ENCODE data around the gene SLC12A8.
A peak's percentile ranks its signal among the peaks of the same experiment; 100 is the strongest.

SLC12A8 gene

DNA sequence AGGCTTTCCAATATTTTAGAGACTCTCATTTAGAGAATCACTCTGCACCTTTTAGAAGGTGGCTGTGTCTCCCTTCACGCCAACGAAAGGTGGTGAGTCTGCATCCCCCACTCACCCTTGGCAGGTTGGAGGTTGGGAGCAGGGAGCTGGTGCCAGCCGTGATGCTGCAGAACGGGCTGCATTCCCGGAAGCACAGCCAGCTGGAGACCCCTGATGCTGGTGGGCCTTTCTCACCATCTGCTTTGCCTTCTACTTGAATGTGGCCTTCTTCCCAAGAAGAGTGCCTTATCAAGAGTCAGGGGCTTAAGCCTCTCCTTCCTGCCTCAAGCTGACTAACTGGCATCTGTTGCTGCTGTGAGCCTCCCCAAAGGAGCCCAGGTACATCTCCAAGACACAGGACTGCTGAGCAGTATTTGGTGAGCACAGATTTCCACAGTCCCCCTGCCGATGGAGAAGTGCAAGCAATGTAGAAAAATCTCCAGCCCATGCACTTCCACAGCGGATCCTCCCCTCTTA is 139.1 kb downstream of the SLC12A8 start:
- ATAC-seq (no peak), DNase-seq (no peak)

DNA sequence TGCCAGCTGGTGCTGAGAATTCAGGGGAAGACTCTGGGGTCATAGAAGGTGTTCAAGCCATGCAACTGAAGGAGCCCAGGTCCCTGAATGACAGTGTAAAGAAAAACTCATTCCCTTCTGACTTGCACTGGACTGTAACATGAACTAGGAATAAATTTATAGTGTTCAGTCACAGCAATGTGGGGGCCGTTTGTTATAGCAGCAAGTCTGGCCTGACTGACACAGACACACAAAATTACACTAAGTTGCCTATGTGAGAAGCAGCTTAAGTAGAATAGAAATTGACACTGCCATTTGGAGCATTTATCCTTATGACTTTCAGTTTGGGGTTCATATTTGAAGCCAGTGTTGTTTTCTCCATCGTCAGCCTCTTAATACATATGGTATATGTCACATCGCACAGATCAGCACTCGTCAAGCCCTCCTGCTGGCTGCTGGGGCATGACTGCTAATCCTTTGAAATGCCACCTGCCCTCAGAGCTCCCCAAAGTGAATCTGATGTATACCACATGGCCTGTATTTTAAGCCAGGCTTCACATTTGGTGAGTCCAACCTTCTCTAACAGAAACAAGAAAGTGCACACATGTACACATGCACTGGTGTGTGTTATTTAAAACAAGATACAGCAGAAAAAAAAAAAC is 139.7 kb downstream of the SLC12A8 start:
- ATAC-seq = no peak
- DNase-seq = no peak

DNA sequence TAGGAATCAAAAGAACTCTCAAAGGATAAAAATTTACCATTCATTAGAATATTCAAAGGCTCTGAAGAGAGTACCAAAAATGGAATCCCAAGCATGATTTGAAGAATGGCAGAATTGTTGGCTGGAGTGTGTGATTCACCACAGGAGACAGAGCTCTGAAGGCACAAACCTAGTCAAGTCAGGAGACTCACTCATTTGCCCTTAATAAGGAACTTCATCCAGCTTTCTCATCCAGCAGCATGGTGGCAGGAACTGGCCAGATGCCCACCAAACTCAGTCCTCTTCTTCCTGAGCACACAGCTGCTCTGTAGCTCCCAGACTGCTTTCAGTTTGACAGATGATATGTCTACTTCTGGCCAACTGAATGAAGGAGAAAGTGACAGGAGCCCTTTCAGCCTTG is 140.2 kb downstream of the SLC12A8 start:
- DNase-seq (no peak), ATAC-seq (no peak)

DNA sequence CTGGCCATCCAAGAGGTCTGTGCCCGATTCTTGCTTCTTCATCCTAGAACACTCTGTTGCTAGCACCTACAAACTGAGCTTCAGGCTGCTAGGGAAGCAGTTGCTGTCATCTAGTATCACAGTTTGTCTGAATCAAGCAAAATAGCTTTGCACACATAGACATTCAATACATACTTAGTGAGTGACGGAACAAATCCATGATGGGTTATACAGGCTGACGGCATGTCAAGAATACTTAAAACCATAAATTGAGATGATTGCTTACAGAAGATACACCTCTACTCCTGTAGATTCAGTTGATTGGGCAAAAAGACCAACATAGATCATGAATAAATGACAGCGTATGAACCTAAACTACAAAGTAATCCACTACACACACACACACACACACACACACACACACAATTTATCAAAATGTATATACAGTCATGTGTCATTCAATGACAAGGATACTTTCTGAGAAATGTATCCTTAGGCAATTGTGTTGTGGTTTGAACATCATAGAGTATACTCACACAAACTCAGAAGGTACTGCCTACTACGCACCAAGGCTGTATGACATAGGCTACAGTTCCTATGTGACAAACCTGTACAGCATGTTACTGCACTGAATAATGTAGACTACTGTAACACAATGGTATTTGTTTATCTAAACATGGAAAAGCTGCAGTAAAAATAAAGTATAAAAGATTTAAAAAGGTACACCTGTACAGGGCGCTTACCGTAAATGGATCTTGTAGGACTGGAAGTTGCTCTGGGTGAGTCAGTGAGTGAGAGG is 142.4 kb downstream of the SLC12A8 start:
- no peak for DNase-seq
- ATAC-seq = no peak

DNA sequence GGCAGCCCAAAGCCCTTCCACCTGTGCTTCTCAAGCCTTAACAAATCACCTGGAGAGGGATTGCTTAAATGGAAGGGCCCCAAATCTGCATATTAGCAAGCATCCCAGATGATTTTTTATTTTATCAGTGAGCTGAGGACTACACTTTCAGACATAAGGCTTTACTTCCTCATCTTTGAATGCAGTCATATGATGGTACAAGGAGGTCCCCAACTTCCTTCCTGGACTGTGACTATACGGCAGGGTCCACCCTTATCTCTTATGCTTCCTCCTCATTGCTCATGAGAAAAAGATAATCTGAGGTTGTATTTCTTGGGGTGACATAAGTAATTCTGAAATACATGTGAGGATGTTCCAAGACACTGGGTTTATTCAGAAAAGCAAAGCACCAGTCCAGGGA is 143.1 kb downstream of the SLC12A8 start:
- DNase-seq (no peak), ATAC-seq (no peak)

DNA sequence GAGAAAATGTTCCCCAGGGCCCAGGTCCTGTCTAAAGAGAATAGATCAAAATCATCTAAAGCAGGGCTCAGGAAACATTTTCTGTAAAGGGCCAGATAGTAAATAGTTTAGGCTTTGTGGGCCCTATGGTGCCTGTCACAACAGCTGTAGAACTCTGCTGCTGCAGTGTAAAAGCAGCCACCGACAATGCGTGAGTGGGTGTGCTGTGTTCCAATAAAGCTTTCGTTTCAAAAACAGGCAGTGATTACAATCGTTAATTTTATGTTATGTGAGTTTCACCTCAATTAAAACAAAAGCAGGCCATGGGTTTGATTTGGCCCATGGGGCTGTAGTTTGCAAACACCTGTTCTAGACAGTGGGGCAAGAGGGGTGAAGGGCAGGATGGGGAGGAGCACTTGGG is 144.3 kb downstream of the SLC12A8 start:
- no peak for ATAC-seq
- no peak for DNase-seq

DNA sequence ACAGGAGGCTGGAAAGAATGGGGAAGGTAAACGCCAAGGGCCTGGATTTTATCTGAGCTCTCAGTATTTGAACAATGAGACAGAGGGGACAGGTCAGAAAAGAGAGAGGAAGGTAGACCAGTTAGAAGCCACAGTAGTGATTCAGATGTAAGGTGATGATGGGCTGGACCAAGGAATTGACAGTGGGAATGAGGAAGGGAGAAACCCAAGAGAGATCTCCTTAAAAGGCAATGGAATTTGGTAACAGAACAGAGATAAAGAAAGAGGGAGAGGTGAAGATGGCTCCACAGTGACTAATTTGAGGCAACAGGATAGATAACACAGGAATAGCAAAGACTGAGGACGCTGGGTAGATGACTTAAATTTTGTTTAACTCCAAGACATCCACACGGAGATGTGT is 145.3 kb downstream of the SLC12A8 start:
- DNase-seq (no peak), ATAC-seq (no peak)

DNA sequence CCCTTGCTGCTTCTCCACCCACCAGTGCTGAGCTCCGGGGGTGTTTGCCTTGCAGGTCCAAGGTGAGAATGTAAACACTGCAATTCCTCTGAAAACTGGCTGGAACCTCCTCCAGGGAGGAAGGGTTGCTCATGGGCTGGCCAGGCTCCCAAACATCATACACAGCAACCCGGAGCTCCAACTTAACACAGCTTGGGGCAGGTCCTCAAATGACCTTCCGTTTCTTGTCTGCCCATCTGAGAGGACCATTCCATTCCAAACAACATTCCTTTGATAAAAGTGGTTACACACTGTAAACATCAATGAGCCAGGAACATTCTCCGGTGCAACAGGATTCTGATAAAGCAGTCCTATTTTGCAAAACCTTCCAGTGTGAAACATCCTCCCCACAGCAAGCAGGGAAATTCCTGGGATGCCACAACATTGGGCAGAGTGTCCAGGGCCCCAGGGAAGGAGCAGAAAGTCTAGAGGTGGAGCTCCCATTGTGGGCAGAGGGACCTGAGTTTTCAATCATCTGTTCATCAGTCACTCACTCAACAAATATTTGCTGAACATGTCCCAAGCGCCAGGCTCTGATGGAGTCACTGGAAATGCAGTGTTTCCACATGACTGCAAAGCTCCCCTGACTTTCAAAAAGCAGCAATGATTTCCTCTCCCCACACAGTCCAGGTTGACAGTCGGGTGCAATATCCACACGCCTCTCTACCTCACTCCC is 149.5 kb downstream of the SLC12A8 start:
- no peak for DNase-seq
- no peak for ATAC-seq

DNA sequence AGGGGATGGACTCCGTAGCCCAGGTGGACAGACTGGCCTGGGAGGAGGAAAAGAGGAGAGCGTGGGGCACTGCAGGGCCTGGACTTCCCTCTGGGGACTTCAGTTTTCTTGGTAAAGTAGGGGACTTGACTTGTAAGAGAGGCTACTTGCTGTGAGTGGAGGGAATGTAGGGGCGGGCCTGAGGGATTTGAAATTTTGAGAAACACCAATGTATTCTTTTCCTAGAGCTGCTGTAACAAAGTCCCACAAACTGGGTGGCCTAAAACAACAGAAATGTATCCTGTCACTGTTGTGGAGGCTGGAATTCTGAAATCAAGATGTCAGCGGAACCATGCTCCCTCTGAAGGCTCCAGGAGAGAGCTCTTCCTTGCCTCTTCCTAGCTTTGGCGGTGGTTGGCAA is 150.9 kb downstream of the SLC12A8 start:
- ATAC-seq (no peak), DNase-seq (no peak)

DNA sequence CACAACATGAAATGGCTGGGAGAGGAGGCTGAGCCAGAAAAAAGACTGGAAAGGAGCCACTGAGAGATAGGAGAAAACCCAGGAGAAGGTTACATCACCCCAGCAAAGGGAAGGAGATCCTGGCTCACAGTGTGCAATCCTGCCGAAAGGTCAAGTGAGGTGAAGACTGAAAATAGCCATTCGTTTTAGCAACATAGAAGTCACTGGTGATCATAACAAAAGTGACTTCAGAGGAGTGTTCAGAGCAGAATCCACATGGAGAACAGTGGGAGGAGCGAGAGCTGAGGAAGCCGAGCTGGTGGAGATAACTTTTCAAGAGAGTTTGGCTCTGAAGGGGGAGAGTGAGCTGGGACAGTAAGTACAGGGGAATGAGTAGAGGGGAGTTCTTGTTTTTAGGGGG is 151.4 kb downstream of the SLC12A8 start:
- ATAC-seq = no peak
- no peak for DNase-seq

DNA sequence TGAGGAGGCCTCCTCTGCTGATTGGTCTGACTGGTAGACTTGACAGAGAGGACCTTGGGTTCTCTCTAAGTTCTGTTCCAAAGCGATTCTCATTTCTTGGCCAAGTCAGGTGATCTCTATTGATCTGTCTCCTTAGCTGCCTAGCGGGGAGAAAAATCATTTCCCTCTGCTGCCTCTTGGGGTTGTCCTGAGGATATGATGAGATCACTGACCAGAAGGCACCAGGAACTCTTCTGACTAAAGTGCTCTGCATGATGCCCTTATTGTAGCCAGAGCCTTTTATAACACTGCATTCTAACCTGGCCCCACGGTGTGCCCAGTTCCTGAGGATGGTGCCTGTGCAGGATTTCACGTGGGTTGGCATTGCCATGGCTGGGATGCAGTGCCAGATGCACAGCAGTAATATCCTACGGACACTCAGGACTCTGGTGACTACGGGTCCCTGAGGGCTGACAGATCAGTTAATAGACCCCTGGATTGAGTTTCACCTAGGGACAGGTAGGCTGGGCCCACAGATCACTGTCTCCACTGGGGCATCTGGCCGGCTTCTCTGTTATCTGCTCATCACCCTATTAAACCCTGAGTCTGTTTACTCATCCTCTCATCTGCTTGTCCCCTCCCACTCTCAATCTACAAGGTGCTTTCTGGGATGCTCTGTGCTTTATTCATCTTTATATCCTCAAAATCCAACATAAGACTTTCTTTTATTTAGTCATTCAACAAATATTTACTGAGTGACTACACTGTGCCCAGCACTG is 152.9 kb downstream of the SLC12A8 start:
- ATAC-seq = no peak
- DNase-seq = no peak

DNA sequence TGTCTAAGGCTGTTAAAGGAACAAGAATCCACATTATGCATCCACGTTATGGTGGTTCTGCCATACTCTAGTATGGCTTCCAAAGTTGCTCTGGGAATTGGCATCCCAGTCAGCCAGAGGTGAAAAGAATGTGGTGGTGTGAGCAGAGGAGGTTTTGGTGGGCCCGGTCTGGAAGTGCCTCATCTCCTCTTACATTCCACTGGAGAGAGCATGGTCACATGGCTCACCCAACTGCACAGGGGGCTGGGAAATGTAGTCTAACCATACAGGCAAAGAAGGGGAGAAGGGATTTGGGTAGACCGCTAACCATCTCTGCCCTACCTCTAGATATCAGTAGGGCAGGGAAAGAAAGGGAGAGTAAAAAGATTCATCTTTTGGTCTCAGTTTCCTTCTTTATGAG is 153.6 kb downstream of the SLC12A8 start:
- DNase-seq (no peak), ATAC-seq (no peak)

DNA sequence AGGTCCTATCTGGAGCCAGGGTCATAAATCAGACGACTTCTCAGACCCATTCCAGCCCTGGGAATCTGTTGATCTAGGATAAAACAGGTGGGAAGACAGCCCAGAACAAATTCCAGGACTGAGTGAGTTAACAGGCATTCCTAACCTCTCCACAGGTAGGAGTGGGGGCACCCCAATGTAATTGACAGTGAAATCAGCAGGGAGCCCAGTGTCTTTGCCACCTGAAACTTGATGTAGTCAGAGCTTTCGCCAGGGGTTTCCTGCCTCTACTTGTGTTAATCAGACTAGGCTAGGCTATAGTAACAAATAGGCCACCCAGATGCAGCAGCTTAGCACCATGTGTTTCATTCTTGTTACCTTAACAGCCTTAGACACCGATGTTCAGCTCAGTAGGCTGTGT is 154.0 kb downstream of the SLC12A8 start:
- DNase-seq (no peak), ATAC-seq (no peak)

DNA sequence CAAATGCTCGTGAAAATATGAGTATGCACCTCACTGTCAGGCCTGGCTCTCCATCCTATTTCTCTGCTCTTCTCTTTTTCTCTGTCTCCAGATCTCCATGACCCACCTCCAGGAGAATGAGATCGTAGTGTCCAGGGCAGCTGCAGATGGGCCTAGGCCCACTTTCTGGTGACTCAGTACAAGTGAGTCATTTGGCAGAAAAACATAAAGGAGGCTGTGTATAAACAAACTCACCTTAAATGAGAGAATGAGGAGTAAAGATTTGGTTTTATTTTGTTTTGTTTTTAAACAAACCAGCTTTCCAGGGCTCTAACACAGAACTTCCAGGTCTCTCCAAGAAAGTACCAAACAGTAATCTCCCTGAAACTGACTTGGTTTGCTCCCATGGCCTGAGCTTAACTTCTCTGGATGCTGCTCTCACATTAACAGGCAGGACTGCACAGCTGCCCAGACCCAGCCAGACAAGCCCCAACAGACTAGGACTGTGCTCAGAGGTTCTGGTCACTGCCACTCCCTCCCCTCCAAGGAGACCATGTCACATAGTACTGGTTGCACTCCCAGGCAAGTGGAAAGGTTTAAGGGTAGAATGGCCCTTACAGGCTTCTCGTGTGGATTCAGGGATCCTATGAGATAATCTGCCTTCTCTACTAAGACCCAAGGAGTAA is 155.2 kb downstream of the SLC12A8 start:
- DNase-seq = no peak
- no peak for ATAC-seq

DNA sequence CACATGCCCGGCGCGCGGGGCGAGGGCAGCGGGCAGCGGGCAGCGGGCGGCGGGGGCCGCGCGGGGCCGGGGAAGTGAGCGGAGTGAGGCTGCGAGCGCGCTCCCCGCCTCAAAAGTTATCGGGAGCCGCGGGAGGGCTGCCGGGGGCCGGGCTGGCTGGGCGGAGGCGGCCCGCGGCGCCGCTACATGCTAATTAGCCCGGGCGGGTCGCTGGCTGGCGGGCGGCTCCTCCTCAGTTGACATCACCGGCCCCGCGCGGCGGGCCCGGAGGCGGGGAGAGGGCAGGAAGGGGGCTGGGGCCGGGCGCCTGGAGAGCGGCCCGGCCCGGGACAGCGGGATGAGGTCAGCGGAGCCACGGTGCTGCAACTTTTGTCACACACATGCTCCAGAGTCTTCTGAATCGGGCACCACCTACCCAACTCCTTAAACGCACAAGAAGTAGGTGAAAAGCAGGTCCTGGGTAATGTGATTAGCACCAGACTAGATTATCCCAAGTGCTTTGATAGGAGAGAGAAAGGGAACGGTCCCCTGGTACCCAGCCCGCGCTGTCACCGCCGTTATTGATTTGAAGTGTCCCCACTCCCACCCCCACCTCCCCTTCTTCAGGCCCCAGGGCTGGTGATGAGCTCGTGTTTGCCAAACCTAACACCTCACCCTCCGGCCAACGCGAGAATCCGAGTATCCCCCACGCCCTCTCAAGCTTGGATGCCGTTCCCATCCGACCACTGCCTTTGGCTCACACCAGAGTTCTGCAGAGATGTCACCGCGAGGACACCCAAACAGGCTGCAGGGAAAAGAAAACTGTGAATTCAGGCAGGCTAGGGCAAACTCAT is 156.4 kb downstream of the SLC12A8 start, which contains the start of gene HEG1:
TSS of gene HEG1 (minus strand) at position 85 of the 833 bp plus-strand sequence. CDS start 107 bp downstream, outside the sequence.
- ATAC-seq = peak; percentile 79
- peak; percentile 82 for DNase-seq

DNA sequence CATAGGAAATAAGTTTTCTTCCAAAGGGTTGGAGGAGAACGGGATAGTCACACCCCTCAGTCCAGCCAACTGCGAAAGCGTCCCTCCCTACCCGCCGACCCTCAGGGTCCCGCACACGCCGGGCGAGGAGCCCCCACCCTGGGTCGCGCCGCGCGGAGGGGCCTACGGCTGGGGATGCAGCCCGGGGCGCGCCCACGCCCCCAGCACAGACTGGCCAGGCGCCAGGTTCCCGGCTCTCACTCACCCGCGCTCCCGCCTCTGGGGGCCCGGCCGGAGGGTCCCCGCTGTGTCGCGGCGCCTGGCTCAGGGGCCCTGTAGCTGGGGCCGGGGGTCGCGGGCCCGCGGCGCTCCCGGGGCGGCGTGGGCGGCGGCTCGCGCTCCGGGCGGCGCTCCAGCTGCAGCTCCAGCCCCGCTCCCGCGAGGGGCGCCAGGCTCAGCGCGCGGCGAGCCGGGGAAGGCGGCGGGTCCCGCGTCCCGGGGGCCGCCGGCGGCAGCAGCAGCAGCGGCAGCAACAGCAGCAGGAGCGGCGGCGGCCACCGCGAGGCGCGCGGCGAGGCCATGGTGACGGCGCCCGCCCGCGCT is 157.1 kb downstream of the SLC12A8 start:
- peak; percentile 44 for DNase-seq
- ATAC-seq = peak; percentile 4

DNA sequence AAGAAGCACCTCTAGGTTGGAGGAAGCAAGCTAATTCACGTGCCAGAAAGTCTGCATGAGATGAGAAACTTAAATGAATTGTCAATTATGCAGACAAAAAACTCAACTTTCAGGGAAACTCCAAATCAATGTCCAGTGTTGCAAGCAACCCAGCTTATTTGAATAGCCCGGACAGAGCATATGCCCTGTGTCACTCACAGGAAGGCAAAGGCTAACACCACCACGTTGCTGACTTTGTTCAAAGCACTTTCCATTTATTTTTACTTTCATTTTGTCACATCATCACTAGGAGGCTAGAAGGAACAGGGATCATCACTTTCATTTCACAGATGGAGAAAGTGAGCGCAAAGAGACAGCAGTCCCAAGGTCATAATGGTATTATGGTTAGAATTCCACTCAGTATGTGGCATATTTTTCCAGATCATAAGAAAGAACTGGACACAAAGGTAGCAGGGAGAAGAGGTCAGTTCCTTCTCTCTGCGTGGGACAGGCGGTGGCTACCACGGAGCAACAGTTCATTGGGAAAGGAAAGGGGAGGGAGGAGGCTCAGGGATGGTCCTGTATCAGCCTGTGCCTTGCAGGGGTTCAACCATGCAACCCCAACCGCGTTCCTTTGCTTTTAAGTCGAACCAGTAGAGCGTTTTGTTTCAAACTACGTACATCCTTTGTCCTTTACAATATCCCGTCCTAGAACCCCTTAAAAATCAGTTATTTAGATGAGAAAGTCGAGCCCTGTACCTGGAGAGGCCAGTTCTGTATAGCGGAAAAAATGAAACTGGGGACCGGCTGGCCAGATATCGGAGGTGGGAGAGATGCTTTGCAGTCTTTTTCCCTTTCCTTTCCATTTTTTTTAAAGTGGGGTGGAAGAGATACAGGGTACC is 157.9 kb downstream of the SLC12A8 start:
- peak; percentile 20 for ATAC-seq
- peak; percentile 22 for DNase-seq

DNA sequence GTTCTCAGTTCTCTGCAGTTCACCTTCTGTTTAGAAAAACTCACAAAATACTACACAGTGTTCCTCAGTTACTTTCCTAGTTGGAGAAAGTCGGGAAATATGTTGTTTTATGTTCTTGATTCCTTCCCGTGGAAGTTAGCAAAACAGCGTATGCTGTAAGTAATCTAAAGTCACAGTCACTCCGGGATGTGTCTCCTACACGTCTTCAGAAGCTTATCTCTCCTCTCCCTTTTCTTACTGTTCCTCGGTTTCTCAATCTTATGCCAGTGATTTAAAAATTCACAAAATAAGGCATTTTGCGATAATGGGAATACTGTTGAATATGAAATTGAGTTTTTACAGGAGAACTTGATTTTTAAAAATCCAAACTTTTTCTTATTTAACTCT is 158.5 kb downstream of the SLC12A8 start:
- ATAC-seq (no peak), DNase-seq (no peak)

DNA sequence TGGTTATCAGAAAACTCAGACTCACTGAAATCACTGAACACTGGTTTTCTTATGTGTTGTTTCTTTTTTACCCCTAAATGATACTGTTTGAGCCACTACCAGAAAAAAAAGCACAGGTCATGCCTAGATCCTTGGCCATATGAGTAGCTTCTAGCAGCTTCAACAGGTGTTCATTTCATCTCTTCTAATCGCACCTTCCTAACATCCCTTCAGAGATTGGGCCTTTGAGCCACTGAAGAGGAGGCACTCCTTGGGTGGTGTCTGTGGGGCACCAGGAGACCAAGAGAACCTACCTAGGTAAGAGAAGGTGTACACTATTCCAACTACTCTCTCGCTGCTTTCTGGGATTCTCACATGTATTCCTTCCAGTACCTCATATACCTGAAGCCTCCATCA is 159.2 kb downstream of the SLC12A8 start:
- no peak for ATAC-seq
- DNase-seq = no peak
